T-helper 17 cell (primary cell): Measurements from ENCODE around the gene PLCG1. TPM values are rescaled to one million over a fixed set of nuclear protein-coding genes. Genes with fewer than 3 reads are reported as not detected.

Source experiments
- ATAC-seq: fragments of 150-1000 bp; cut with Tn5 transposase; 2 replicates; pipeline ENCODE4 v1.10.0; 2021; ENCODE audit warnings: mild to moderate bottlenecking, moderate library complexity
- DNase-seq, 3 donors: peaks; one replicate each; pipeline versions ENCODE4 v3.0.0 to v3.0.0-alpha.2; 2020 to 2021
- H3K9me3 ChIP-seq: one replicate; pipeline ENCODE4 v1.7.0; 2013; ENCODE audit warnings: low read length, mild to moderate bottlenecking; ENCODE audit not compliant: control insufficient read depth, poor library complexity, severe bottlenecking
- H3K27ac Mint-ChIP-seq: one replicate; pipeline ENCODE4 v1.8.0; 2022; ENCODE audit warnings: mild to moderate bottlenecking, moderate library complexity, mixed read lengths
- H3K27me3 Mint-ChIP-seq: one replicate; pipeline ENCODE4 v1.8.0; 2022; ENCODE audit warnings: mixed read lengths
- H3K36me3 Mint-ChIP-seq: one replicate; pipeline ENCODE4 v1.8.0; 2022; ENCODE audit warnings: low read depth, mixed read lengths
- H3K4me1 Mint-ChIP-seq: one replicate; pipeline ENCODE4 v1.8.0; 2022; ENCODE audit warnings: mild to moderate bottlenecking, mixed read lengths
- H3K4me3 Mint-ChIP-seq: one replicate; pipeline ENCODE4 v1.8.0; 2022; ENCODE audit warnings: mild to moderate bottlenecking, moderate library complexity, mixed read lengths
- total RNA-seq, 4 donors: library from RNA in 2 of 4; stranded (reverse) in 2 of 4; gene quantifications; one replicate each; pipeline ENCODE4 v1.2.3 and lab custom pipeline; 2022 to 2026

PLCG1 gene
- total RNA-seq: 100 to 1,000 TPM; 420 to 428 TPM
- 356 to 501 reads per million in 2 donors for total RNA-seq (lab: John Stamatoyannopoulos, UW)

GRCh38 chr20:41136680-41137613 is at the start of gene PLCG1:
Gene PLCG1 (plus strand): TSS chr20:41137543. CDS start chr20:41137642, 99 bp downstream.
- H3K27me3 Mint-ChIP-seq: no peaks in the 10 kb centered on the region
- ATAC-seq (peak; percentile 75), DNase-seq (peak; percentile 72 to 87 (median 82))
- H3K9me3 ChIP-seq: no peaks in the 10 kb centered on the region
- peaks cover 10% of the 10 kb centered on the region for H3K36me3 Mint-ChIP-seq
- H3K27ac Mint-ChIP-seq: peak within 1 kb of the TSS; percentile 96
- H3K4me1 Mint-ChIP-seq: peaks cover 58% of the 10 kb centered on the region
- peak within 1 kb of the TSS; percentile 98 for H3K4me3 Mint-ChIP-seq

- no peaks in the 10 kb centered on the region for H3K9me3 ChIP-seq
- H3K27me3 Mint-ChIP-seq: no peaks in the 10 kb centered on the region
- DNase-seq: no peak
- peak overlapping the region; percentile 84 for H3K27ac Mint-ChIP-seq
- ATAC-seq: no peak
- peaks cover 24% of the 10 kb centered on the region for H3K4me1 Mint-ChIP-seq
- no peak overlapping the region for H3K4me3 Mint-ChIP-seq
- peaks cover 15% of the 10 kb centered on the region for H3K36me3 Mint-ChIP-seq
These were observed 49.6 kb upstream of the PLCG1 start for GRCh38 chr20:41087777-41088176.

- Mint-ChIP-seq H3K27ac (peak overlapping the region; percentile 43), H3K36me3 (peaks cover 14% of the 10 kb centered on the region), H3K4me3 (no peak overlapping the region), H3K27me3 (no peaks in the 10 kb centered on the region), H3K4me1 (peaks cover 23% of the 10 kb centered on the region)
- ATAC-seq (no peak), DNase-seq (no peak)
- no peaks in the 10 kb centered on the region for H3K9me3 ChIP-seq
These were observed 47.8 kb upstream of the PLCG1 start for GRCh38 chr20:41089555-41089954.

GRCh38 chr20:41091927-41092326 is 45.4 kb upstream of the PLCG1 start:
- H3K4me1 Mint-ChIP-seq: peaks cover 15% of the 10 kb centered on the region
- ATAC-seq (no peak), DNase-seq (no peak)
- H3K27ac Mint-ChIP-seq: peak overlapping the region; percentile 68
- H3K36me3 Mint-ChIP-seq: peaks cover 10% of the 10 kb centered on the region
- H3K9me3 ChIP-seq: no peaks in the 10 kb centered on the region
- H3K4me3 Mint-ChIP-seq: no peak overlapping the region
- no peaks in the 10 kb centered on the region for H3K27me3 Mint-ChIP-seq

GRCh38 chr20:41094353-41095055 is 42.8 kb upstream of the PLCG1 start:
- Mint-ChIP-seq H3K27me3 (no peaks in the 10 kb centered on the region), H3K36me3 (peaks cover 13% of the 10 kb centered on the region), H3K4me1 (peaks cover 10% of the 10 kb centered on the region), H3K27ac (no peak overlapping the region), H3K4me3 (no peak overlapping the region)
- DNase-seq (no peak), ATAC-seq (peak; percentile 7)
- no peaks in the 10 kb centered on the region for H3K9me3 ChIP-seq

GRCh38 chr20:41095110-41095969 is 42.0 kb upstream of the PLCG1 start:
- H3K36me3 Mint-ChIP-seq: peaks cover 12% of the 10 kb centered on the region
- H3K4me1 Mint-ChIP-seq: peaks cover 8% of the 10 kb centered on the region
- H3K9me3 ChIP-seq: no peaks in the 10 kb centered on the region
- no peak overlapping the region for H3K27ac Mint-ChIP-seq
- no peaks in the 10 kb centered on the region for H3K27me3 Mint-ChIP-seq
- DNase-seq: peak; percentile 22 to 23 (median 22)
- ATAC-seq: peak; percentile 73
- H3K4me3 Mint-ChIP-seq: peak overlapping the region; percentile 3

- no peak overlapping the region for H3K4me3 Mint-ChIP-seq
- DNase-seq: no peak
- H3K27me3 Mint-ChIP-seq: no peaks in the 10 kb centered on the region
- peaks cover 5% of the 10 kb centered on the region for H3K4me1 Mint-ChIP-seq
- ATAC-seq: no peak
- H3K36me3 Mint-ChIP-seq: peaks cover 13% of the 10 kb centered on the region
- no peaks in the 10 kb centered on the region for H3K9me3 ChIP-seq
- H3K27ac Mint-ChIP-seq: no peak overlapping the region
These were observed 38.6 kb upstream of the PLCG1 start for GRCh38 chr20:41098703-41099250.

GRCh38 chr20:41100001-41100480 is 37.3 kb upstream of the PLCG1 start:
- DNase-seq (no peak), ATAC-seq (no peak)
- no peaks in the 10 kb centered on the region for H3K9me3 ChIP-seq
- H3K36me3 Mint-ChIP-seq: peaks cover 17% of the 10 kb centered on the region
- H3K4me3 Mint-ChIP-seq: peak overlapping the region; percentile 58
- peaks cover 9% of the 10 kb centered on the region for H3K4me1 Mint-ChIP-seq
- no peaks in the 10 kb centered on the region for H3K27me3 Mint-ChIP-seq
- peak overlapping the region; percentile 53 for H3K27ac Mint-ChIP-seq

- no peak for ATAC-seq
- Mint-ChIP-seq H3K4me1 (peaks cover 8% of the 10 kb centered on the region), H3K4me3 (no peak overlapping the region), H3K27me3 (no peaks in the 10 kb centered on the region), H3K36me3 (peaks cover 17% of the 10 kb centered on the region), H3K27ac (peak overlapping the region; percentile 53)
- H3K9me3 ChIP-seq: no peaks in the 10 kb centered on the region
- DNase-seq: no peak
These were observed 35.7 kb upstream of the PLCG1 start for GRCh38 chr20:41101660-41102059.

GRCh38 chr20:41108531-41108930 is 28.8 kb upstream of the PLCG1 start:
- Mint-ChIP-seq H3K4me3 (no peak overlapping the region), H3K4me1 (peaks cover 8% of the 10 kb centered on the region), H3K27me3 (no peaks in the 10 kb centered on the region), H3K27ac (no peak overlapping the region), H3K36me3 (peaks cover 8% of the 10 kb centered on the region)
- ATAC-seq (no peak), DNase-seq (no peak)
- no peaks in the 10 kb centered on the region for H3K9me3 ChIP-seq

GRCh38 chr20:41110012-41110411 is 27.3 kb upstream of the PLCG1 start:
- peak overlapping the region; percentile 72 for H3K27ac Mint-ChIP-seq
- no peaks in the 10 kb centered on the region for H3K27me3 Mint-ChIP-seq

GRCh38 chr20:41110930-41111577 is 26.3 kb upstream of the PLCG1 start:
- ATAC-seq (no peak), DNase-seq (no peak)
- no peaks in the 10 kb centered on the region for H3K9me3 ChIP-seq
- Mint-ChIP-seq H3K4me3 (no peak overlapping the region), H3K36me3 (peaks cover 3% of the 10 kb centered on the region), H3K27ac (peak overlapping the region; percentile 72), H3K27me3 (no peaks in the 10 kb centered on the region), H3K4me1 (peaks cover 4% of the 10 kb centered on the region)

More at GRCh38 chr20:41110012-41110411, 27.3 kb upstream of the PLCG1 start:
- Mint-ChIP-seq H3K36me3 (peaks cover 3% of the 10 kb centered on the region), H3K4me1 (peaks cover 4% of the 10 kb centered on the region), H3K4me3 (no peak overlapping the region)
- DNase-seq (no peak), ATAC-seq (no peak)
- no peaks in the 10 kb centered on the region for H3K9me3 ChIP-seq
